ENCODE measurements around the gene ZNF143. TPM values are rescaled to one million over a fixed set of nuclear protein-coding genes. Genes with fewer than 3 reads are reported as not detected.

ZNF143 gene
- total and polyA plus RNA-seq, 2 of the 13 experiments (the other 11 are each of a cell fraction or from before 2014, with no cell fraction given): 22.4 to 35.6 TPM

DNA sequence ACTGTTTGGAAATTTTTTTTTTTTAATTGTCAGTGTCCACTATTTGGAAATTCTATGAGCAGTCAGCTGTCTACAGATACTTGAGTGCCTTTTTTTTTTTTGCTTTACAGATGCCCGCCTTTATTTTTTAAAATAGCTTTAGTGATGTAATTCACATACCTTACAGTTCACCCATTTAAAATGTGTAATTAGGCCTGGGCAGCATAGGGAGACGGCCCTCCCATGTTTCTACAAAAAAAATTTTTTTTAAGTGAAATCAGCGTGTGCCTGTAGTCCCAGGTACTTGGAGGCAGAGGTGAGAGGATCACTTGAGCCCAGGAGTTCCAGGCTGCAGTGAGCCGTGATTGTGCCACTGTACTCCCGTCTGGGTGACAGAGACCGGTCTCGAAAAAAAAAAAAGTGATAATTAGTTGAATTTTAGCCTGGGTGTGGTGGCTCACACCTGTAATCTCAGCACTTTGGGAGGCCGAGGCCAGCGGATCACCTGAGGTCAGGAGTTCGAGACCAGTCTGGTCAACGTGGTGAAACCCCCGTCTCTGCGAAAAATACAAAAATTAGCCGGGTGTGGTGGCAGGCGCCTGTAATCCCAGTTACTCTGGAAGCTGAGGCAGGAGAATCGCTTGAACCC, 1.5 kb downstream of the ZNF143 start:
- Histone ChIP-seq H3K36me3 (replicated peaks in 1 of 2; ENCODE audit: control insufficient read depth in 1 of 2, insufficient read depth in 2 of 2, low read length in 2 of 2) (no peaks in the 10 kb centered on the region), H3K4me1 (ENCODE audit: insufficient read depth, low read length) (peaks cover 22% of the 10 kb centered on the region), H3K9me3 (ENCODE audit: low read length) (no peaks in the 10 kb centered on the region), H3K79me2 (ENCODE audit: insufficient read depth, low read length) (peaks cover 54% of the 10 kb centered on the region), H3K4me3 (replicated peaks in 1 of 3; ENCODE audit: insufficient read depth in 1 of 3, low read depth in 2 of 3, low read length in 3 of 3) (peak overlapping the region; percentile 82 to 93 (median 84)), H3K27me3 (ENCODE audit: control insufficient read depth in 1 of 2, insufficient read depth in 2 of 2, low read length in 2 of 2) (no peaks in the 10 kb centered on the region; a peak in 1 of 5 replicates), H3K27ac (ENCODE audit: extremely low read length, insufficient read depth, low read length) (peak overlapping the region; percentile 99), H3K4me2 (ENCODE audit: low read depth, low read length) (peak overlapping the region; percentile 78), H4K20me1 (ENCODE audit: insufficient read depth, low read length) (no peaks in the 10 kb centered on the region), H3K9ac (ENCODE audit: insufficient read depth, low read depth, low read length) (peak overlapping the region; percentile 97), H2AFZ (ENCODE audit: low read length) (no peak overlapping the region)
- 85% methylated on average over 16 of the region's 16 CpGs for WGBS (ENCODE audit: low lambda C conversion rate)
- ATAC-seq (no peak), DNase-seq (ENCODE audit: low spot score) (no peak), FAIRE-seq (no peak)
- in situ Hi-C loops (cut with HindIII; ENCODE audit: extremely low pct_ligation_motif_present, low pct_unique_long_range_greater_than_20kb): no loop called here
- ChIA-PET CTCF (ENCODE audit: low intra/inter-chr PET ratio, low total read pairs) (no interaction called here), POLR2A (interaction anchor here (0.8 to 3.4 kb wide), 3 partner anchors 44 to 197 kb away, joined by 5 to 27 read pairs (median 9); partner anchors contain the start of genes DENND5A and TMEM41B)
- TF ChIP-seq, protein P1, sequence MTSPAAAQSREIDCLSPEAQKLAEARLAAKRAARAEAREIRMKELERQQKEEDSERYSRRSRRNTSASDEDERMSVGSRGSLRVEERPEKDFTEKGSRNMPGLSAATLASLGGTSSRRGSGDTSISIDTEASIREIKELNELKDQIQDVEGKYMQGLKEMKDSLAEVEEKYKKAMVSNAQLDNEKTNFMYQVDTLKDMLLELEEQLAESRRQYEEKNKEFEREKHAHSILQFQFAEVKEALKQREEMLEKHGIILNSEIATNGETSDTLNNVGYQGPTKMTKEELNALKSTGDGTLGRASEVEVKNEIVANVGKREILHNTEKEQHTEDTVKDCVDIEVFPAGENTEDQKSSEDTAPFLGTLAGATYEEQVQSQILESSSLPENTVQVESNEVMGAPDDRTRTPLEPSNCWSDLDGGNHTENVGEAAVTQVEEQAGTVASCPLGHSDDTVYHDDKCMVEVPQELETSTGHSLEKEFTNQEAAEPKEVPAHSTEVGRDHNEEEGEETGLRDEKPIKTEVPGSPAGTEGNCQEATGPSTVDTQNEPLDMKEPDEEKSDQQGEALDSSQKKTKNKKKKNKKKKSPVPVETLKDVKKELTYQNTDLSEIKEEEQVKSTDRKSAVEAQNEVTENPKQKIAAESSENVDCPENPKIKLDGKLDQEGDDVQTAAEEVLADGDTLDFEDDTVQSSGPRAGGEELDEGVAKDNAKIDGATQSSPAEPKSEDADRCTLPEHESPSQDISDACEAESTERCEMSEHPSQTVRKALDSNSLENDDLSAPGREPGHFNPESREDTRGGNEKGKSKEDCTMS (CRISPR knock-in tag; conservative IDR thresholded peaks at IDR 0.05): no peak
- TF ChIP-seq AGO1 (IDR thresholded peaks at IDR 0.05; ENCODE audit: low read depth, low read length, poor library complexity, severe bottlenecking) (no peak), NR1H2 (CRISPR knock-in tag; IDR thresholded peaks at IDR 0.05; ENCODE audit: borderline replicate concordance, low read depth) (no peak), REPIN1 (CRISPR knock-in tag; IDR thresholded peaks at IDR 0.05; ENCODE audit: borderline replicate concordance, low read depth) (no peak), NRL (CRISPR knock-in tag; IDR thresholded peaks at IDR 0.05; ENCODE audit: borderline replicate concordance) (0 out of 2 replicates have a peak, but pooled peaks have one; percentile 30), ZNF687 (CRISPR knock-in tag; IDR thresholded peaks at IDR 0.05) (peak; percentile 20; the same call in 1 of the 2 replicates), PAF1 (CRISPR knock-in tag; IDR thresholded peaks at IDR 0.05) (no peak), ZBTB38 (CRISPR knock-in tag; IDR thresholded peaks at IDR 0.05) (peak; percentile 90), CAMTA2 (CRISPR knock-in tag; IDR thresholded peaks at IDR 0.05; ENCODE audit: borderline replicate concordance) (no peak), ZNF460 (CRISPR knock-in tag; IDR thresholded peaks at IDR 0.05; ENCODE audit: borderline replicate concordance) (peak; percentile 76), ZNF225 (CRISPR knock-in tag; IDR thresholded peaks at IDR 0.05) (no peak)
- TF ChIP-seq, protein P2, sequence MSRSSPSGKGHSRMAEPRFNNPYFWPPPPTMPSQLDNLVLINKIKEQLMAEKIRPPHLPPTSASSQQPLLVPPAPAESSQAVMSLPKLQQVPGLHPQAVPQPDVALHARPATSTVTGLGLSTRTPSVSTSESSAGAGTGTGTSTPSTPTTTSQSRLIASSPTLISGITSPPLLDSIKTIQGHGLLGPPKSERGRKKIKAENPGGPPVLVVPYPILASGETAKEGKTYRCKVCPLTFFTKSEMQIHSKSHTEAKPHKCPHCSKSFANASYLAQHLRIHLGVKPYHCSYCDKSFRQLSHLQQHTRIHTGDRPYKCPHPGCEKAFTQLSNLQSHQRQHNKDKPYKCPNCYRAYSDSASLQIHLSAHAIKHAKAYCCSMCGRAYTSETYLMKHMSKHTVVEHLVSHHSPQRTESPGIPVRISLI (CRISPR knock-in tag; IDR thresholded peaks at IDR 0.05; ENCODE audit: borderline replicate concordance): 0 out of 2 replicates have a peak, but pooled peaks have one; percentile 13
- intact Hi-C loops (cut with micrococcal nuclease; ENCODE audit: unreplicated experiment): loop anchor here (5.0 kb wide), 3 partner anchors 45 to 845 kb away; partner anchors contain the start of genes ADM and WEE1
- BruUV-seq (replicated peaks): no TSS peak
